ENCODE results near the gene KCNG2.

KCNG2 gene

GRCh38 chr18:79855147-79855933, 57.6 kb downstream of the KCNG2 start:
- no peak overlapping the region for H3K4me3 ChIP-seq (ENCODE audit: low read length, poor library complexity, severe bottlenecking)

DNA sequence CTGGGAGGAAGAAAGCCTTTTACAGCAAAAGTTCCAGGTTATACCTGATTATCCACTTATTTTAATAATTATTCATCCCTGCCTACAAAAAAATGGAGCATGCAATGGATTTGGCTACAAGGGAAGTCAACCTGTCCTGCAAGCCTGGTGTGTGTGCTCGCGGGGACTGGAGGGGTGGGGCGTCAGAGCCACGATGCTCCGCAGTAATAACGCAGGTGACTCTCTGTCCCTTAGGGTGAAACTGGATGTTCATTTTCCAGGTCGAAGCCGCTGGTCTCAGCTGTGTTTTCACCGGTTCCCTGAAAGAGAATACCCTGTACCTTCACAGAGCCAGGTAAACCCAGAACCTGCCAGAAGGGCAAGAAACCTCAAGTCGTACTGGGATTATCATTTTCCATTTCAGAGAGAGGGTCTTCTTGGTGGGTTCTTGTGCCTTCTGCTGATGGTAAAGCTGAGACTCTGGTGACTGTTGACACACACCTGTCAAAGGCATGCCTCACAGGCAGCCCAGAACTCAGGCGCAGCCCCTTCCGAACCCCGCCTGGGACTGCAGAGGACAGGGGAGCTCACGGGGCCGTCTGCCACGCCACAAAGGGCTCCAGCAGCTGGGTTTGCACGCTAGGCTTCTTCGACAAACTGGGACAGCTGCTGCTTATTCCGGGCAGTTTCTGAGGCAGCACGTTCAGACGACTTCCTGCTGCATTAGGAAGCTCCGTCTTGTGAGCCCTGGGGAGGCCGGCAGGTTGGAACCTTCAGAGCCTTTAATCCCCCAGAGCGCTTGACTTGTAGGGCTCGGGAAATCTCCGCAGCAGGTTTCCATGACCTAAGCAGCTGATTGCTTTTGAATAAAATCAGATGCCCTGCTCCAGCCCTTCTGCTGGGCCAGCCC, 58.6 kb downstream of the KCNG2 start:
- TF ChIP-seq EZH2phosphoT487 (IDR thresholded peaks at IDR 0.05; ENCODE audit: borderline replicate concordance): no peak
- TF ChIP-seq, protein P1, sequence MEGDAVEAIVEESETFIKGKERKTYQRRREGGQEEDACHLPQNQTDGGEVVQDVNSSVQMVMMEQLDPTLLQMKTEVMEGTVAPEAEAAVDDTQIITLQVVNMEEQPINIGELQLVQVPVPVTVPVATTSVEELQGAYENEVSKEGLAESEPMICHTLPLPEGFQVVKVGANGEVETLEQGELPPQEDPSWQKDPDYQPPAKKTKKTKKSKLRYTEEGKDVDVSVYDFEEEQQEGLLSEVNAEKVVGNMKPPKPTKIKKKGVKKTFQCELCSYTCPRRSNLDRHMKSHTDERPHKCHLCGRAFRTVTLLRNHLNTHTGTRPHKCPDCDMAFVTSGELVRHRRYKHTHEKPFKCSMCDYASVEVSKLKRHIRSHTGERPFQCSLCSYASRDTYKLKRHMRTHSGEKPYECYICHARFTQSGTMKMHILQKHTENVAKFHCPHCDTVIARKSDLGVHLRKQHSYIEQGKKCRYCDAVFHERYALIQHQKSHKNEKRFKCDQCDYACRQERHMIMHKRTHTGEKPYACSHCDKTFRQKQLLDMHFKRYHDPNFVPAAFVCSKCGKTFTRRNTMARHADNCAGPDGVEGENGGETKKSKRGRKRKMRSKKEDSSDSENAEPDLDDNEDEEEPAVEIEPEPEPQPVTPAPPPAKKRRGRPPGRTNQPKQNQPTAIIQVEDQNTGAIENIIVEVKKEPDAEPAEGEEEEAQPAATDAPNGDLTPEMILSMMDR (conservative IDR thresholded peaks at IDR 0.05; ENCODE audit: low read length): no peak
- H3K4me3 ChIP-seq (ENCODE audit: low read length, poor library complexity, severe bottlenecking): no peak overlapping the region
- H3K4me1 ChIP-seq (ENCODE audit: insufficient read depth, low read length, poor library complexity, severe bottlenecking): no peaks in the 10 kb centered on the region

More at GRCh38 chr18:79855147-79855933, 57.6 kb downstream of the KCNG2 start:
- no peaks in the 10 kb centered on the region for H4K20me1 ChIP-seq (ENCODE audit: insufficient read depth, low read length, poor library complexity, severe bottlenecking)
- H3K79me2 ChIP-seq (ENCODE audit: insufficient read depth, low read length): no peaks in the 10 kb centered on the region
- H3K4me2 ChIP-seq (ENCODE audit: low read depth, low read length, poor library complexity, severe bottlenecking): peak overlapping the region; percentile 23
- H3K4me1 ChIP-seq (ENCODE audit: insufficient read depth, low read length, poor library complexity, severe bottlenecking): no peaks in the 10 kb centered on the region
- no peaks in the 10 kb centered on the region for H3K27me3 ChIP-seq (ENCODE audit: insufficient read depth, low read length, poor library complexity, severe bottlenecking)
- H3K36me3 ChIP-seq (ENCODE audit: insufficient read depth, low read length): no peaks in the 10 kb centered on the region
- H3F3A ChIP-seq (ENCODE audit: low read depth): no peaks in the 10 kb centered on the region
- H2AFZ ChIP-seq (ENCODE audit: low read length): no peak overlapping the region; the same call in 1 of the 2 replicates
- H3K9ac ChIP-seq (ENCODE audit: low read depth, low read length, poor library complexity, severe bottlenecking): no peak overlapping the region
- H3K9me3 ChIP-seq (ENCODE audit: insufficient read depth, low read depth, low read length): no peaks in the 10 kb centered on the region; the same call in 1 of the 2 replicates
- no peaks in the 10 kb centered on the region for H3K9me2 ChIP-seq (replicated peaks; ENCODE audit: low read depth, low read length)
- TF ChIP-seq EZH2phosphoT487 (IDR thresholded peaks at IDR 0.05; ENCODE audit: borderline replicate concordance): no peak
- TF ChIP-seq, protein P1 (conservative IDR thresholded peaks at IDR 0.05; ENCODE audit: low read length): no peak

GRCh38 chr18:79857082-79857671, 59.4 kb downstream of the KCNG2 start:
- Histone ChIP-seq H3K9me3 (ENCODE audit: insufficient read depth, low read depth, low read length) (peaks cover 5% of the 10 kb centered on the region; the same call in 1 of the 2 replicates), H3K36me3 (ENCODE audit: insufficient read depth, low read length) (no peaks in the 10 kb centered on the region), H3K9ac (ENCODE audit: low read depth, low read length, poor library complexity, severe bottlenecking) (no peak overlapping the region), H3K4me3 (ENCODE audit: low read length, poor library complexity, severe bottlenecking) (peak overlapping the region; percentile 15), H4K20me1 (ENCODE audit: insufficient read depth, low read length, poor library complexity, severe bottlenecking) (no peaks in the 10 kb centered on the region), H3F3A (ENCODE audit: low read depth) (no peaks in the 10 kb centered on the region), H3K4me1 (ENCODE audit: insufficient read depth, low read length, poor library complexity, severe bottlenecking) (no peaks in the 10 kb centered on the region), H3K9me2 (replicated peaks; ENCODE audit: low read depth, low read length) (no peaks in the 10 kb centered on the region), H3K4me2 (ENCODE audit: low read depth, low read length, poor library complexity, severe bottlenecking) (peak overlapping the region; percentile 49), H2AFZ (ENCODE audit: low read length) (peak overlapping the region; percentile 68; the same call in 1 of the 2 replicates), H3K27me3 (ENCODE audit: insufficient read depth, low read length, poor library complexity, severe bottlenecking) (no peaks in the 10 kb centered on the region), H3K79me2 (ENCODE audit: insufficient read depth, low read length) (no peaks in the 10 kb centered on the region)
- TF ChIP-seq EZH2phosphoT487 (IDR thresholded peaks at IDR 0.05; ENCODE audit: borderline replicate concordance): no peak
- TF ChIP-seq, protein P1 (conservative IDR thresholded peaks at IDR 0.05; ENCODE audit: low read length): no peak

More for the DNA sequence above, 58.6 kb downstream of the KCNG2 start:
- Histone ChIP-seq H3K9ac (ENCODE audit: low read depth, low read length, poor library complexity, severe bottlenecking) (no peak overlapping the region), H4K20me1 (ENCODE audit: insufficient read depth, low read length, poor library complexity, severe bottlenecking) (no peaks in the 10 kb centered on the region), H3K9me3 (ENCODE audit: insufficient read depth, low read depth, low read length) (no peaks in the 10 kb centered on the region), H3K9me2 (replicated peaks; ENCODE audit: low read depth, low read length) (no peaks in the 10 kb centered on the region), H3K36me3 (ENCODE audit: insufficient read depth, low read length) (no peaks in the 10 kb centered on the region), H3K79me2 (ENCODE audit: insufficient read depth, low read length) (no peaks in the 10 kb centered on the region), H2AFZ (ENCODE audit: low read length) (0 out of 2 replicates have a peak overlapping the region, but pooled peaks have one; percentile 4), H3K4me2 (ENCODE audit: low read depth, low read length, poor library complexity, severe bottlenecking) (no peak overlapping the region), H3K27me3 (ENCODE audit: insufficient read depth, low read length, poor library complexity, severe bottlenecking) (no peaks in the 10 kb centered on the region), H3F3A (ENCODE audit: low read depth) (no peaks in the 10 kb centered on the region)

Data from Loucy (cell line).